Fibroblast of the aortic adventitia (primary cell): ENCODE data around the gene AGPAT4. TPM values are rescaled to one million over a fixed set of nuclear protein-coding genes. Genes with fewer than 3 reads are reported as not detected.

ENCODE experiments used
- DNase-seq: peaks from one replicate; pipeline ENCODE4 v3.0.0-alpha.2; 2010; ENCODE audit warnings: low read depth
- H3K4me3 ChIP-seq: 2 replicates; pipeline ENCODE4 v1.5.1; 2011; ENCODE audit warnings: low read depth, mild to moderate bottlenecking, control low read depth, low read length, moderate library complexity
- total RNA-seq: library from RNA; depleted of rRNA; stranded (reverse); fragments of >200 nt; gene quantifications from 2 replicates; pipeline ENCODE4 v1.2.3, GENCODE V29; 2012; ENCODE audit warnings: low replicate concordance
- TF ChIP-seq, protein P1 (sequence below): IDR thresholded peaks from 2 replicates; pipeline ENCODE4 v1.5.1; 2011; ENCODE audit warnings: mild to moderate bottlenecking, low read length, control low read depth, inconsistent platforms; ENCODE audit not compliant: insufficient read depth

Gene AGPAT4
- total RNA-seq, 1 donor = 11.6 TPM

DNA sequence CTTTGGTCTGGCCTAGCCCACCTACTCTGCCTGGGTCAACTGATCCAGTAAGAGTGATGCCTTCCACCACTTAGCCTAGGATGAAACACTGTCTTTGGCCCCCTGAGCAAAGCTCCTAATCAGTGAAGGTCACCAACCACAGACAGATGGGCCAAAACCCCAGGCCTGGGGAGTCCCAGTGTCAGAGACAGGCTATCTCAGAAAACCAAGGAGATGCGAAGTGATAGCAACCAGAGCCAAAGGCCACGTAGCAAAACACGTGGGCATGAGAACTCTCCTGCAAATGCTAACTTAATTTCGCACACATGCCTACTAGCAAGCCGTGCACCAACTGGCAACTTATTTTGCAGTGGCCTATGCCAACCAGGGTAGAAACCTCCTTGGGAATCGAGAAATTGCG lies 29.1 kb downstream of the AGPAT4 start:
- H3K4me3 ChIP-seq = no peak overlapping the region
- TF ChIP-seq, protein P1, sequence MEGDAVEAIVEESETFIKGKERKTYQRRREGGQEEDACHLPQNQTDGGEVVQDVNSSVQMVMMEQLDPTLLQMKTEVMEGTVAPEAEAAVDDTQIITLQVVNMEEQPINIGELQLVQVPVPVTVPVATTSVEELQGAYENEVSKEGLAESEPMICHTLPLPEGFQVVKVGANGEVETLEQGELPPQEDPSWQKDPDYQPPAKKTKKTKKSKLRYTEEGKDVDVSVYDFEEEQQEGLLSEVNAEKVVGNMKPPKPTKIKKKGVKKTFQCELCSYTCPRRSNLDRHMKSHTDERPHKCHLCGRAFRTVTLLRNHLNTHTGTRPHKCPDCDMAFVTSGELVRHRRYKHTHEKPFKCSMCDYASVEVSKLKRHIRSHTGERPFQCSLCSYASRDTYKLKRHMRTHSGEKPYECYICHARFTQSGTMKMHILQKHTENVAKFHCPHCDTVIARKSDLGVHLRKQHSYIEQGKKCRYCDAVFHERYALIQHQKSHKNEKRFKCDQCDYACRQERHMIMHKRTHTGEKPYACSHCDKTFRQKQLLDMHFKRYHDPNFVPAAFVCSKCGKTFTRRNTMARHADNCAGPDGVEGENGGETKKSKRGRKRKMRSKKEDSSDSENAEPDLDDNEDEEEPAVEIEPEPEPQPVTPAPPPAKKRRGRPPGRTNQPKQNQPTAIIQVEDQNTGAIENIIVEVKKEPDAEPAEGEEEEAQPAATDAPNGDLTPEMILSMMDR = no peak
- DNase-seq = no peak

- DNase-seq = peak; percentile 36
- TF ChIP-seq, protein P1 = no peak
- H3K4me3 ChIP-seq = no peak overlapping the region
These were observed 30.8 kb downstream of the AGPAT4 start for GRCh38 chr6:161242779-161243693.

GRCh38 chr6:161242113-161242512 lies 31.7 kb downstream of the AGPAT4 start:
- TF ChIP-seq, protein P1 = no peak
- DNase-seq = no peak
- no peak overlapping the region for H3K4me3 ChIP-seq

DNA sequence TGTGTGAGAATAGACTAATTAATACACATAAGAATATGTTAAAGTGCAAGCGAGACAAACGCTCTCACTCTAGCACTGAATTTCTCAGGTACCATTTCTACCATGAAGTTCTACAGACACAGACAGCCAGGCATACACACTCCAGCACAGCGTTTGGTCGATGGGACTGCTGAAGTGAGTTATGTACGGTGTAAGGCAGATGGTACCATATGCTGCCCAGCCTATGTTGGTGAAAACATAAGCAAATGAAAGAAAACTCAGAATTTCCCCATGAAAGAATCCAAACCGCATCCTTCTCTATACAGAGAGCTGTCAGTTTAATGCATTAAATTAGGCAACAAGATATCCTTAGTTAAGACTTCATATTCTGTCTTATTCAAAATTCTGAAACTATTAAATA lies 34.9 kb downstream of the AGPAT4 start:
- DNase-seq = no peak
- TF ChIP-seq, protein P1 = no peak
- H3K4me3 ChIP-seq = no peak overlapping the region

DNA sequence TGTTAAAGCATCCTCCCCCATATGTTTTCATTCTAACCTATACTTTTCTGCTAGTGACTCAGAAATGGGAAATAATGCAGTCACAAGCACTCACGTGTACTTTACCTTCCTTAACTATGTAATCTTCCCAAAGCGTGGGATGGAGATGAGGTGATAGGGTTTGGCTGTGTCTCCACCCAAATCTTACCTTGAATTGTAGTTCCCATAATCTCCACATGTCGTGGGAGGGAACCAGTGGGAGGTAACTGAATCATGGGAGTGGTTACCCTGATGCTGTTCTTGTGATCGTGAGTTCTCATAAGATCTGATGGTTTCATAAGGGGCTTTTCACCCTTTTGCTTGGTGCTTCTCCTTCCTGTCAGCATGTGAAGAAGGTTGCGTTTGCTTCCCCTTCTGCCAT lies 35.4 kb downstream of the AGPAT4 start:
- TF ChIP-seq, protein P1 = no peak
- H3K4me3 ChIP-seq = no peak overlapping the region
- DNase-seq = no peak

- DNase-seq = peak; percentile 73
- H3K4me3 ChIP-seq = no peak overlapping the region
- TF ChIP-seq, protein P1 = no peak
These were observed 35.8 kb downstream of the AGPAT4 start for GRCh38 chr6:161238081-161238480.

GRCh38 chr6:161237176-161237575 lies 36.7 kb downstream of the AGPAT4 start:
- no peak for DNase-seq
- TF ChIP-seq, protein P1 = no peak
- H3K4me3 ChIP-seq = no peak overlapping the region
